ENCODE data around the gene NTF3. TPM values are rescaled to one million over a fixed set of nuclear protein-coding genes. Genes with fewer than 3 reads are reported as not detected.

NTF3 gene
- total and polyA plus RNA-seq, 2 donors (not counting 1 experiment from before 2014, with no cell fraction given): not detected

- no peak overlapping the region for H3K4me3 Mint-ChIP-seq
- no peak overlapping the region for H3K27ac ChIP-seq (ENCODE audit: low read length in 2 of 2)
- no peak overlapping the region for H3K9ac ChIP-seq (ENCODE audit: low read length)
- no peaks in the 10 kb centered on the region for H3K9me3 Mint-ChIP-seq (ENCODE audit: insufficient read depth)
- intact Hi-C loops (cut with micrococcal nuclease): no loop called here
- no peaks in the 10 kb centered on the region for H4K20me1 ChIP-seq (ENCODE audit: control insufficient read depth, insufficient read depth, low read length, poor library complexity, severe bottlenecking)
- no peak overlapping the region for H3K27ac Mint-ChIP-seq
- H3K4me1 ChIP-seq (ENCODE audit: control insufficient read depth in 2 of 2, insufficient read depth in 2 of 2, low read length in 2 of 2): no peaks in the 10 kb centered on the region
- H3K4me3 ChIP-seq (ENCODE audit: control extremely low read depth in 1 of 5, extremely low read depth in 1 of 5, insufficient read depth in 1 of 5, low read depth in 2 of 5, low read length in 4 of 5): no peak overlapping the region
- ChIA-PET CTCF (no interaction called here), POLR2A (no interaction called here)
- no peaks in the 10 kb centered on the region for H3K36me3 ChIP-seq (replicated peaks in 1 of 2; ENCODE audit: control extremely low read depth in 1 of 2, control insufficient read depth in 1 of 2, extremely low read depth in 1 of 2, insufficient read depth in 2 of 2, low read length in 1 of 2)
- DNase-seq: no peak
- H3K79me2 ChIP-seq (ENCODE audit: control insufficient read depth, insufficient read depth, low read length): no peaks in the 10 kb centered on the region
- WGBS (ENCODE audit: insufficient coverage): 88% methylated on average over 1 of the region's 2 CpGs
- peaks cover 33% of the 10 kb centered on the region for H3K27me3 Mint-ChIP-seq
- H3K4me1 Mint-ChIP-seq: no peaks in the 10 kb centered on the region
- H3K27me3 ChIP-seq (replicated peaks in 1 of 4; ENCODE audit: control extremely low read depth in 1 of 4, control insufficient read depth in 3 of 4, insufficient read depth in 4 of 4, low read length in 3 of 4): peaks cover 0 to 4% (median 0%) of the 10 kb centered on the region in 4 experiments
- TF ChIP-seq CTCF (IDR thresholded peaks at IDR 0.05) (no peak), EZH2 (IDR thresholded peaks at IDR 0.05; ENCODE audit: borderline replicate concordance, insufficient read depth, low read depth, low read length, poor library complexity, severe bottlenecking) (no peak)
- ATAC-seq (ENCODE audit: low read depth): no peak
- H3K9me3 ChIP-seq (ENCODE audit: control extremely low read depth in 1 of 3, control insufficient read depth in 2 of 3, insufficient read depth in 1 of 3, low read length in 2 of 3): no peaks in the 10 kb centered on the region
- H3K4me2 ChIP-seq (replicated peaks; ENCODE audit: low read depth, low read length, poor library complexity, severe bottlenecking): no peak overlapping the region
- no peak overlapping the region for H2AFZ ChIP-seq (ENCODE audit: insufficient read depth, low read depth, low read length, poor library complexity, severe bottlenecking)
Measured at GRCh38 chr12:5470703-5471102, 38.8 kb downstream of the NTF3 start.

GRCh38 chr12:5473076-5473782, 41.3 kb downstream of the NTF3 start:
- POLR2A ChIA-PET: no interaction called here
- H3K9me3 Mint-ChIP-seq (ENCODE audit: insufficient read depth): no peaks in the 10 kb centered on the region
- H3K4me3 ChIP-seq (ENCODE audit: control extremely low read depth in 1 of 5, extremely low read depth in 1 of 5, insufficient read depth in 1 of 5, low read depth in 2 of 5, low read length in 4 of 5): no peak overlapping the region
- intact Hi-C loops (cut with micrococcal nuclease): no loop called here
- no peak overlapping the region for H3K4me2 ChIP-seq (replicated peaks; ENCODE audit: low read depth, low read length, poor library complexity, severe bottlenecking)
- H2AFZ ChIP-seq (ENCODE audit: insufficient read depth, low read depth, low read length, poor library complexity, severe bottlenecking): no peak overlapping the region
- no peaks in the 10 kb centered on the region for H3K79me2 ChIP-seq (ENCODE audit: control insufficient read depth, insufficient read depth, low read length)
- H3K4me1 ChIP-seq (ENCODE audit: control insufficient read depth in 2 of 2, insufficient read depth in 2 of 2, low read length in 2 of 2): peaks cover 9% of the 10 kb centered on the region in 2 donors
- H3K27ac ChIP-seq (ENCODE audit: low read length in 2 of 2): no peak overlapping the region
- peaks cover 22% of the 10 kb centered on the region for H3K27me3 Mint-ChIP-seq
- DNase-seq (no peak), ATAC-seq (ENCODE audit: low read depth) (no peak)
- H4K20me1 ChIP-seq (ENCODE audit: control insufficient read depth, insufficient read depth, low read length, poor library complexity, severe bottlenecking): no peaks in the 10 kb centered on the region
- no peak overlapping the region for H3K4me3 Mint-ChIP-seq
- H3K4me1 Mint-ChIP-seq: peaks cover 12% of the 10 kb centered on the region
- CTCF ChIA-PET: no interaction called here
- WGBS (ENCODE audit: insufficient coverage): 84% methylated on average over 5 of the region's 6 CpGs
- no peak overlapping the region for H3K9ac ChIP-seq (ENCODE audit: low read length)
- H3K27ac Mint-ChIP-seq: no peak overlapping the region
- H3K9me3 ChIP-seq (ENCODE audit: control extremely low read depth in 1 of 3, control insufficient read depth in 2 of 3, insufficient read depth in 1 of 3, low read length in 2 of 3): no peaks in the 10 kb centered on the region
- no peaks in the 10 kb centered on the region for H3K36me3 ChIP-seq (replicated peaks in 1 of 2; ENCODE audit: control extremely low read depth in 1 of 2, control insufficient read depth in 1 of 2, extremely low read depth in 1 of 2, insufficient read depth in 2 of 2, low read length in 1 of 2)
- no peaks in the 10 kb centered on the region for H3K27me3 ChIP-seq (replicated peaks in 1 of 4; ENCODE audit: control extremely low read depth in 1 of 4, control insufficient read depth in 3 of 4, insufficient read depth in 4 of 4, low read length in 3 of 4)
- TF ChIP-seq EZH2 (IDR thresholded peaks at IDR 0.05; ENCODE audit: borderline replicate concordance, insufficient read depth, low read depth, low read length, poor library complexity, severe bottlenecking) (no peak), CTCF (IDR thresholded peaks at IDR 0.05) (no peak)

Data from B cell (primary cell).